PC-9 (cell line): ENCODE measurements around the gene HSD17B2.

ENCODE experiments used
- CTCF ChIP-seq: fragments of 200-600 bp; sonication (generic); conservative IDR thresholded peaks from 2 replicates; pipeline ENCODE4 v1.6.1; 2017; ENCODE audit warnings: mixed run types, antibody characterized with exemption, mild to moderate bottlenecking, moderate library complexity
- EZH2 ChIP-seq: fragments of 200-600 bp; sonication (generic); IDR thresholded peaks from 2 replicates; pipeline ENCODE4 v1.8.0; 2017; ENCODE audit warnings: antibody characterized with exemption, low read depth

GRCh38 chr16:82033683-82034300 is 1.3 kb upstream of the HSD17B2 start:
- TF ChIP-seq CTCF (no peak), EZH2 (no peak)
